K562 treated with DMSO at 1 percent for 12 hours (cell line): Measurements from ENCODE around the gene CDK18. TPM values are rescaled to one million over a fixed set of nuclear protein-coding genes. Genes with fewer than 3 reads are reported as not detected.

Experiments used
- total RNA-seq: library from RNA; unstranded; fragments of 300-600 nt; gene quantifications from 2 replicates; pipeline ENCODE4 v1.2.3, GENCODE V29; 2022; ENCODE audit not compliant: insufficient read depth

CDK18 gene
- 0.97 and 2.0 TPM in 2 replicates for total RNA-seq

GRCh38 chr1:205504311-205505075 lies at the start of gene CDK18:
TSS of gene CDK18 (plus strand) at chr1:205504669. CDS start at chr1:205523168, 18,499 bp downstream.

DNA sequence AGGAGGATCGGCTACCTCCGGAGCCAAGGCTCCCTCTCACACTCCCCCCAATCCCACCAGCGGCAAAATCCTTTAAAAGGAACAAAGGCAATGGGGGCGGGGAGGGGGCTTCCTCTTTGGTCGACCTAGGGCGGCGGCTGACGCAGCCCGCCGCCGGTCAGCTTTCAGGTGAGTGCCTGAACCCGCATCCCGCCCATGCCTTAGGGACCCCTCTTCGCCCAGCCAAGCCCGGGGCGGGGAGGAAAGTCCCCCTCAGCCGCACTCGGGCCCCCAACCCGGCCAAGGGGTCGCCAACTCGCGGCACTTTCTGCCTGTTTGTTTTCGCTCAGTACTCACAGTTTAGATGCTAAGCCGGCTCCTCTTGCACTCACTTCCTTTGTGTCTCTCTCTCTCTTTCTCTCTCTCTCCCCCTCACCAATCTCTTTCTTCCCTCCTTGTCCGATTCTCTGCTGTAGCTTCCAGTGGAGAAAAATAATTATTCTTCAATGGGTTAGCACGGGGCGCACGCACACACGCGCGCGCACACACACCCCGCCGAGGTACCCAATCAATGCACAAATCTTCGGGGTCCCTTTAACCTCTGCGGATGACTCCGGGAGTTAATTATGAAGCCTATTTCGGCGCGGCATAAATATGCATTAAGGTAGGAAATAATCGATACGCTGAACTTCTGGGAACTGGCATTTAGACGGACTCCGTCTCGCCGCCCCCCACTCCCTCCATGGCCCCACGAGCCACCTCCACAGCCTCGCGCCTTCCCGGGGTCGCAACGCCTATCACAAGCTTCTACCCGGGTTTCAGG lies 48.7 kb upstream of the CDK18 start, which contains the start of gene BLACAT1:
Gene BLACAT1 (minus strand): TSS at position 465 of the 802 bp plus-strand sequence.

Other genes starting within 250 kb of the CDK18 start
- 0.44 and 1.1 TPM in 2 replicates for gene NUAK2, start 182.9 kb upstream of the CDK18 start, total RNA-seq
- not detected in 2 replicates for gene KLHDC8A, start 147.7 kb upstream of the CDK18 start, total RNA-seq
- gene LEMD1, start 82.6 kb upstream of the CDK18 start, total RNA-seq = not detected in 2 replicates
- gene BLACAT1, start 48.6 kb upstream of the CDK18 start, total RNA-seq = 0.35 and 0.73 TPM in 2 replicates
- gene ELK4, start 127.3 kb downstream of the CDK18 start, total RNA-seq = 3.4 and 10.5 TPM in 2 replicates
- 2.9 and 6.3 TPM in 2 replicates for gene SLC45A3, start 175.8 kb downstream of the CDK18 start, total RNA-seq
- gene NUCKS1, start 245.5 kb downstream of the CDK18 start, total RNA-seq = 84.8 and 340 TPM in 2 replicates